Stimulated activated CD4-positive, alpha-beta T cell treated with anti-CD3 and anti-CD28 coated beads, Interleukin-12 subunit alpha, Interleukin-12 subunit beta, amount 100 ng/mL, for 4 hours (primary cell): ENCODE measurements around the gene MARF1.
"Not testable (repeated sequence)": the region's sequence is repeated elsewhere in the genome, so short reads cannot be mapped to it uniquely, and the experiment has no call there.

Experiments
- DNase-seq: peaks from one replicate; pipeline ENCODE4 v3.0.0-alpha.2; 2020

Gene MARF1

GRCh38 chr16:15597822-15598647 lies 44.9 kb downstream of the MARF1 start:
- DNase-seq = no peak

- no peak for DNase-seq
Measured at GRCh38 chr16:15597135-15597534, 45.8 kb downstream of the MARF1 start.

- no peak for DNase-seq
Measured at GRCh38 chr16:15594711-15595320, 48.1 kb downstream of the MARF1 start.

GRCh38 chr16:15593235-15593634 lies 49.7 kb downstream of the MARF1 start:
- no peak for DNase-seq

GRCh38 chr16:15592324-15592723 lies 50.6 kb downstream of the MARF1 start:
- DNase-seq = no peak

- no peak for DNase-seq
Measured at GRCh38 chr16:15587152-15587825, 55.7 kb downstream of the MARF1 start.

GRCh38 chr16:15586716-15587115 lies 56.2 kb downstream of the MARF1 start:
- no peak for DNase-seq

GRCh38 chr16:15585956-15586355 lies 57.0 kb downstream of the MARF1 start:
- no peak for DNase-seq

- no peak for DNase-seq
Measured at GRCh38 chr16:15583526-15583925, 59.4 kb downstream of the MARF1 start.

- DNase-seq = no peak
Measured at GRCh38 chr16:15581127-15581815, 61.7 kb downstream of the MARF1 start.

GRCh38 chr16:15578824-15579223 lies 64.1 kb downstream of the MARF1 start:
- no peak for DNase-seq

- DNase-seq = no peak
Measured at GRCh38 chr16:15576960-15577958, 65.7 kb downstream of the MARF1 start.

- DNase-seq = no peak
Measured at GRCh38 chr16:15575293-15576049, 67.5 kb downstream of the MARF1 start.

- DNase-seq = no peak
Measured at GRCh38 chr16:15574614-15574948, 68.4 kb downstream of the MARF1 start.

GRCh38 chr16:15573896-15574613 lies 68.9 kb downstream of the MARF1 start:
- not testable (repeated sequence) for DNase-seq

GRCh38 chr16:15573274-15573895 lies 69.6 kb downstream of the MARF1 start:
- DNase-seq = no peak

- DNase-seq = no peak
Measured at GRCh38 chr16:15572329-15573001, 70.5 kb downstream of the MARF1 start.

- no peak for DNase-seq
Measured at GRCh38 chr16:15571557-15571956, 71.4 kb downstream of the MARF1 start.

GRCh38 chr16:15570666-15571065 lies 72.3 kb downstream of the MARF1 start:
- not testable (repeated sequence) for DNase-seq

- DNase-seq = no peak
Measured at GRCh38 chr16:15567823-15568222, 75.1 kb downstream of the MARF1 start.
